Astrocyte (in vitro differentiated cells and primary cell): ENCODE results near the gene SAMM50. TPM values are rescaled to one million over a fixed set of nuclear protein-coding genes. Genes with fewer than 3 reads are reported as not detected.

Experiments
- DNase-seq: peaks from one replicate; pipeline ENCODE4 v3.0.0-alpha.2; 2010; ENCODE audit warnings: low read depth
- FAIRE-seq: peaks from 2 replicates; lab custom pipeline; 2011; peaks lifted over from hg19 to GRCh38; lab: Jason Lieb, UNC
- H2AFZ ChIP-seq: 2 replicates; pipeline ENCODE4 v1.6.0; 2012; ENCODE audit warnings: low read depth, low read length, inconsistent platforms
- H3K27ac ChIP-seq: 2 replicates; pipeline ENCODE4 v1.5.1; 2011; ENCODE audit warnings: low read depth, low read length, inconsistent platforms
- H3K27me3 ChIP-seq: 2 replicates; pipeline ENCODE4 v1.6.0; 2011; ENCODE audit warnings: low read length, inconsistent platforms; ENCODE audit not compliant: insufficient read depth
- H3K36me3 ChIP-seq: 2 replicates; pipeline ENCODE4 v1.5.1; 2011; ENCODE audit warnings: low read length, inconsistent platforms; ENCODE audit not compliant: insufficient read depth
- H3K4me1 ChIP-seq: 2 replicates; pipeline ENCODE4 v1.5.1; 2011; ENCODE audit warnings: low read length, inconsistent platforms; ENCODE audit not compliant: insufficient read depth
- H3K4me2 ChIP-seq: 2 replicates; pipeline ENCODE4 v1.6.0; 2012; ENCODE audit warnings: low read length, inconsistent platforms
- H3K4me3 ChIP-seq: 2 replicates; pipeline ENCODE4 v1.5.1; 2011; ENCODE audit warnings: low read depth, mild to moderate bottlenecking, low read length, inconsistent platforms; ENCODE audit not compliant: insufficient read depth
- H3K79me2 ChIP-seq: 2 replicates; pipeline ENCODE4 v1.6.0; 2012; ENCODE audit warnings: mild to moderate bottlenecking, low read length, inconsistent platforms; ENCODE audit not compliant: insufficient read depth
- H3K9ac ChIP-seq: 2 replicates; pipeline ENCODE4 v1.6.0; 2012; ENCODE audit warnings: mild to moderate bottlenecking, low read length, inconsistent platforms
- H3K9me3 ChIP-seq: 2 replicates; pipeline ENCODE4 v1.5.1; 2012; ENCODE audit warnings: low read depth, mild to moderate bottlenecking, low read length, inconsistent platforms; ENCODE audit not compliant: insufficient read depth
- H4K20me1 ChIP-seq: 2 replicates; pipeline ENCODE4 v1.6.0; 2012; ENCODE audit warnings: low read length, inconsistent platforms; ENCODE audit not compliant: insufficient read depth
- H3K27ac Mint-ChIP-seq: one replicate; pipeline ENCODE4 v1.8.0; 2021; ENCODE audit warnings: mild to moderate bottlenecking, mixed read lengths; ENCODE audit not compliant: unreplicated experiment
- H3K27me3 Mint-ChIP-seq: one replicate; pipeline ENCODE4 v1.8.0; 2021; ENCODE audit warnings: low read depth, mixed read lengths; ENCODE audit not compliant: unreplicated experiment
- H3K36me3 Mint-ChIP-seq: one replicate; pipeline ENCODE4 v1.8.0; 2021; ENCODE audit warnings: low read depth, mixed read lengths; ENCODE audit not compliant: unreplicated experiment
- H3K4me1 Mint-ChIP-seq: one replicate; pipeline ENCODE4 v1.8.0; 2021; ENCODE audit warnings: low read depth, mixed read lengths; ENCODE audit not compliant: unreplicated experiment
- H3K4me3 Mint-ChIP-seq: one replicate; pipeline ENCODE4 v1.8.0; 2021; ENCODE audit warnings: mild to moderate bottlenecking, moderate library complexity, mixed read lengths; ENCODE audit not compliant: unreplicated experiment
- H3K9me3 Mint-ChIP-seq: one replicate; pipeline ENCODE4 v1.8.0; 2021; ENCODE audit warnings: mild to moderate bottlenecking, mixed read lengths; ENCODE audit not compliant: unreplicated experiment
- CTCF ChIP-seq: IDR thresholded peaks from 2 replicates; pipeline ENCODE4 v1.5.1; 2011; ENCODE audit warnings: low read depth, mild to moderate bottlenecking, inconsistent platforms, low read length, moderate library complexity; ENCODE audit not compliant: insufficient read depth
- EZH2 ChIP-seq: IDR thresholded peaks from 2 replicates; pipeline ENCODE4 v1.6.1; 2012; ENCODE audit warnings: mild to moderate bottlenecking, low read length, inconsistent platforms; ENCODE audit not compliant: insufficient read depth
- total RNA-seq: library from RNA; stranded (reverse); gene quantifications from 2 replicates; pipeline ENCODE4 v1.2.1, GENCODE V29; 2021

The SAMM50 gene
- total RNA-seq, 1 donor from 2014 or later = 63.4 TPM

GRCh38 chr22:43988116-43988820 is 33.0 kb downstream of the SAMM50 start:
- no peak overlapping the region for H2AFZ ChIP-seq
- H3K4me1 ChIP-seq = peaks cover 9% of the 10 kb centered on the region
- no peak overlapping the region for H3K4me3 ChIP-seq
- TF ChIP-seq EZH2 (no peak), CTCF (no peak)
- Mint-ChIP-seq H3K27ac (no peak overlapping the region), H3K27me3 (no peaks in the 10 kb centered on the region), H3K9me3 (no peaks in the 10 kb centered on the region), H3K36me3 (peaks cover 8% of the 10 kb centered on the region), H3K4me3 (no peak overlapping the region), H3K4me1 (no peaks in the 10 kb centered on the region)
- peak; percentile 20 for FAIRE-seq
- H3K27ac ChIP-seq = no peak overlapping the region
- H3K9ac ChIP-seq = no peak overlapping the region
- no peak for DNase-seq
- no peak overlapping the region for H3K4me2 ChIP-seq
- no peaks in the 10 kb centered on the region for H3K9me3 ChIP-seq
- peaks cover 27% of the 10 kb centered on the region for H3K36me3 ChIP-seq
- H4K20me1 ChIP-seq = peaks cover 15% of the 10 kb centered on the region
- H3K27me3 ChIP-seq = no peaks in the 10 kb centered on the region
- H3K79me2 ChIP-seq = no peaks in the 10 kb centered on the region

- Histone ChIP-seq H4K20me1 (peaks cover 22% of the 10 kb centered on the region), H3K4me2 (no peak overlapping the region), H3K27ac (no peak overlapping the region), H3K9ac (no peak overlapping the region), H3K36me3 (peaks cover 20% of the 10 kb centered on the region), H3K79me2 (peaks cover 3% of the 10 kb centered on the region), H3K27me3 (no peaks in the 10 kb centered on the region), H3K4me1 (peaks cover 9% of the 10 kb centered on the region), H2AFZ (no peak overlapping the region), H3K9me3 (no peaks in the 10 kb centered on the region), H3K4me3 (no peak overlapping the region)
- H3K4me3 Mint-ChIP-seq = no peak overlapping the region
- no peak overlapping the region for H3K27ac Mint-ChIP-seq
- TF ChIP-seq EZH2 = no peak
- no peaks in the 10 kb centered on the region for H3K4me1 Mint-ChIP-seq
- DNase-seq = no peak
- H3K9me3 Mint-ChIP-seq = no peaks in the 10 kb centered on the region
- FAIRE-seq = no peak
- no peaks in the 10 kb centered on the region for H3K27me3 Mint-ChIP-seq
- peaks cover 9% of the 10 kb centered on the region for H3K36me3 Mint-ChIP-seq
These were observed 33.7 kb downstream of the SAMM50 start for GRCh38 chr22:43988960-43989359.

DNA sequence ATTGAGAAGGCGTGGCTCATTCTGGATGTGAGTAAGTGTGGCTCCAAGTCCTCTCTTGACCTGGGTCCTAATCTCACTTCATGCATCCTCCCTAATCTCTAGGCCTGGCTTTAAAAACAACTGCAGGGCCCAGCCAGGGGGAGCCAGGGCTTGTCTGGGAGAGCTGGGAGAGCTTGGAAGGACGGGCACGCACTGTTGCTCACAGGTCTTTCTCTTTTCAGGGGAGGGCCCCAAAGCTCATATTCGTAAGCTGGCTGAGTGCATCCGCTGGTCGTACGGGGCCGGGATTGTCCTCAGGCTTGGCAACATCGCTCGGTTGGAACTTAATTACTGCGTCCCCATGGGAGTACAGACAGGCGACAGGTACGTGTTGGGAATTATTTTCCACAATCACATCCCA is 34.8 kb downstream of the SAMM50 start:
- Mint-ChIP-seq H3K27me3 (no peaks in the 10 kb centered on the region), H3K9me3 (no peaks in the 10 kb centered on the region), H3K27ac (no peak overlapping the region), H3K4me3 (no peak overlapping the region), H3K36me3 (peaks cover 11% of the 10 kb centered on the region), H3K4me1 (no peaks in the 10 kb centered on the region)
- no peak for FAIRE-seq
- Histone ChIP-seq H3K4me3 (no peak overlapping the region), H3K4me1 (peaks cover 9% of the 10 kb centered on the region), H3K27ac (no peak overlapping the region), H3K9me3 (no peaks in the 10 kb centered on the region), H3K4me2 (no peak overlapping the region), H3K36me3 (peaks cover 24% of the 10 kb centered on the region), H4K20me1 (peaks cover 33% of the 10 kb centered on the region), H3K9ac (no peak overlapping the region), H2AFZ (no peak overlapping the region), H3K79me2 (peaks cover 5% of the 10 kb centered on the region), H3K27me3 (no peaks in the 10 kb centered on the region)
- no peak for TF ChIP-seq CTCF
- no peak for TF ChIP-seq EZH2
- no peak for DNase-seq
